GM21723 (cell line): Measurements from ENCODE around the gene DYNC1I1.
A peak's percentile ranks its signal among the peaks of the same experiment; 100 is the strongest.
"Not testable (repeated sequence)": the region's sequence is repeated elsewhere in the genome, so short reads cannot be mapped to it uniquely, and the experiment has no call there.

Experiments
- ATAC-seq: cut with Tn5 transposase; IDR thresholded peaks from one replicate; pipeline ENCODE4 v1.9.1; 2021; ENCODE audit warnings: mild to moderate bottlenecking, moderate library complexity; ENCODE audit not compliant: unreplicated experiment

Gene DYNC1I1

GRCh38 chr7:95906851-95907250 is 134.5 kb downstream of the DYNC1I1 start:
- ATAC-seq: no peak

- no peak for ATAC-seq
Measured at GRCh38 chr7:95907337-95907736, 135.0 kb downstream of the DYNC1I1 start.

GRCh38 chr7:95908499-95908898 is 136.1 kb downstream of the DYNC1I1 start:
- no peak for ATAC-seq

GRCh38 chr7:95910341-95910740 is 138.0 kb downstream of the DYNC1I1 start:
- ATAC-seq: no peak

DNA sequence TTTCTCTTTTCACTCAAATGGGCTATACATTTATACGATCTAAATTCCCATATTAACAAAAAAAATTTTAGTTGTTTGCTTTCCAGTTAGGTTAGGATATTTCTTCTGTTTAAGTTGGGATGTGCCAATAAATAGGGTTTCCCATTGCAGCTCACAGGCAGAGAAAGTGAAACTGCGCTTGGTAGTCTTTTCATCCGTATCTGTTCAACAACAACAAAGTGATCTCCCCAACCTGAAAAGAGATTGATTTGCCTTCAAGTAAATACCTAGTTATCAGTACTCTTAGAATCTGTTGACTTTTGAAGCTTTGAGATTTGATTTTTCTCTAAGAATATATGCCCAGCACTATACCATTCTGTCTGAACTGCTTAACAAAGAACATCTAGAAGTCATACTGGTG is 143.4 kb downstream of the DYNC1I1 start:
- ATAC-seq: no peak

DNA sequence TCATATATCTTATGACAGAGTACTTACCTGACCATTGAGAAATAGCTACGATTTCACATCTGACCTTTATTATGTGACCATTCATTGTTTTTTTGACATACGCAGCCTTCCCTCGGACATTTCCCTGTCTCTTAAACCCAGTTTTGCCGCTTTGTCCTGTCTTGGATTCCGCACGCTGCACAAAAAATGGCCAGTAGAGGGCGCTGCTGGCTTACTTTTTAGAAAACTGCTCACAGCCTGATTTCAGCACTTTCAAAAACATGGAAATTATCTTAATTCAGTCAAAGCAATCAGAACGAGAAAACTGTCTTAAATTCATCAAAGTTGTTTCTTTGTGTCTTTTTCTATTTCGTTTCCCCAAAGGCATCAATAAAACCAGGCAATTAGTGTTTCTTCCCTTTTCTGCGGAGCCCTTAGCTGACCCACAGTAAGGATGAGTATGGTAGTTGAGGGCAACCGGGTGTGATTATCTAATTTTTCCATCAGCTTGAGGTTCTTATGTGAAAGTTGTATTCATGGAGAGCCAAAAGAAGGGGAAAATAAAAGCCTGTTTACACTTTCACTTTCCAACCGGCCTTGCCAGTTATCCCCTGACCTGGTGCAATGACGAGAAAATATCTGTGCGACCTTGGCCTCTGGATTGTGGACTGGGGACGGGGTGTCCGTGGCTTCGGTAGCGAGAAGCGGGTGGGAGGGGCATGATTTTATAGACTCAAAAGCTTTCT is 144.4 kb downstream of the DYNC1I1 start:
- ATAC-seq: peak; percentile 76

DNA sequence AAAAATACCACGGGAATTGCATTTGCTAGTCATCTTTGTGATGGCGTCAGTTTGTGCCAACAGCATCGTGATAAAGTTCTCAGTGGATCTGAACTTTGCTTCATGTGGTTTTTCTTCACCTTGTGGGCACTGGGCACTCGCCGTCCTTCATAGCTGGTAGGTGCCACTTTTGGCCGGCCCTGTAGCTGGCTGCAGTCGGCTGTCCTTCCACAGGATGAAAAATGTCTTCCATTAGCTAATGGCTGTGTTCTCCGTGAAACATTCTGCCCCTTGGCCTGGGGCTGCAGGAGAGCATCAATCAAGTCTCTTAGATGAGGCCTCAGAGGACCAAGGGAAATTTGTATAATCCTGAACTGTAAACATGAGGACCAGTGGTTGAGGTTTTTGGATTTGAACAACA is 145.3 kb downstream of the DYNC1I1 start:
- no peak for ATAC-seq

DNA sequence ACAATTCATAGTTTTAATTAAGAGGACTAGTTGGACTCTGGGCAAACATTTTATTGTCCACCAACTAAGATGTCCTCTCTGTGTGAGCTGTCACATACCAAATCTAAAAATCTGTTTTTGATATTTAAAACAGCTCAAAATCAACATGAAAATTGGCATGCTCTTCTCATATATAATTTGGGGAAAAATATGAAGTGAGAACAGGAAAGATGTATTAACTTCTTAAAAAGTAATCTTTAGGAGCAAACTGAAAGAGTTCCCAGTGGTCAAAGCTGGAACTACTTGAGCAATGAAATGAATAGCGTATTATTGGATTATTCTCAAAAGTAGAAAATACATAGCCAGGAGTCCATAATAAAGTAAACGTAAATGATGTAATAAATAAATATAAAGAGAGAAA is 147.2 kb downstream of the DYNC1I1 start:
- ATAC-seq: no peak

DNA sequence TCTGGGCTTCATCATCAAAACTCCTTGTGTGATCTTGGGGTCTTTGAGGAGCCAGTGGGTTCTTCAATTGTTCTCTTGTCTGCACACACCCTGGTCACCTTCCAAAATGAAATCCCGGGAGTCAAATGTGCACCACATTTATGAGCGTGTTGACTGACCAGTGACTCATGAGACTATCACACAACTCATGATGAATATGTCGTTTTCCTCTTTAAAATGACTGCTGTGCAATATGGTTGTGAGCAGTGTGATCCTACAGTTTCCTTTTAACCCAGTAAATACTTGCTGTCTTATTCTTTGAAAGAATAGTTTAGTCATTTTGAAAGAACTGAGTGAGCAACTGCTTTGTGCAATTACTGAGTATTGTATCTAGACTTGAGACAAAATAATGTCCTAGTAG is 149.2 kb downstream of the DYNC1I1 start:
- no peak for ATAC-seq

- no peak for ATAC-seq
Measured at GRCh38 chr7:95922191-95922590, 149.8 kb downstream of the DYNC1I1 start.

- ATAC-seq: no peak
Measured at GRCh38 chr7:95925236-95925635, 152.9 kb downstream of the DYNC1I1 start.

DNA sequence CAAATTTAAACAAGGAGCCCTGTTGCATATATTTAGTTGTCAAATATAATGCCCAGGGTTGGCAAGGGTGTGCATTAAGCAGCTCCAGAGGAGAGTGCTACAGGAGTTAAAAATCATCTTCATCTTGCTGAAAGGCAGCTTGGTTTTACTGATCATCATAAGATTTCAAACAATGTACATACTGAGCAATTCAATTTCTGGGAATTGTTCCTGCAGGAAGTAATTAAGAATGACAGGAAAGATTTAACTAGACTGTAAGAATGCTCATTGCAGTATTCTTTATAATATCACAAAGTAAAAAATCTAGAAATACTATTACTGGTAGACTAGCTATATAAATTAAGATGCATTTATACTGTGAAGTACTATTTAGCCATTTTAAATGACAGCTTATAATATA is 153.6 kb downstream of the DYNC1I1 start:
- no peak for ATAC-seq

- no peak for ATAC-seq
Measured at GRCh38 chr7:95927756-95928155, 155.4 kb downstream of the DYNC1I1 start.

DNA sequence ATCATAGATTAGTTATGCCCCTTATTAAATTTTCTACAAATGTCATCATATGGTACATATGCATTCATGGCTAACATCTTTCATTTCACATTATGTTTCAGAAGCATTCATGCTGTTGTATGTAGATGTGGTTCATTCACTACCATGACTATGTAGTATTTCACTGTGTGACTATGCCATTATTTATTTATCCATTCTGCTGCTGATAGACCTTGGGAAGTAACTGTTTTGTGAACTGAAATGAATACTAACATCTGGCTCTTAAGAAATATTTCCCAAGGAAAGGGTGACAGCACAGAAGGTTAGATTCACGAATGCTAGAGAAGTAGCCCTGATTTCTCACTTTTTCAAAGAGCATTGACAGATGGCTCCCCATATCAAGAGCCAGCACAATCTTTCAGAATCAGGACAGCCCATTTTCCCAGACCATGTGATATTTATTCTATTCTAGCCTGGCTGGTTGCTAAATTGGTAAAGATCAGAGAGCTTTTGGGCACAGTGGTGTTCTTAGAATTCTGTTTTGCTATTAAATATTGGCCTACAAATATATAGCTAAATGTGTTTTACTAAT is 157.4 kb downstream of the DYNC1I1 start:
- ATAC-seq: no peak

DNA sequence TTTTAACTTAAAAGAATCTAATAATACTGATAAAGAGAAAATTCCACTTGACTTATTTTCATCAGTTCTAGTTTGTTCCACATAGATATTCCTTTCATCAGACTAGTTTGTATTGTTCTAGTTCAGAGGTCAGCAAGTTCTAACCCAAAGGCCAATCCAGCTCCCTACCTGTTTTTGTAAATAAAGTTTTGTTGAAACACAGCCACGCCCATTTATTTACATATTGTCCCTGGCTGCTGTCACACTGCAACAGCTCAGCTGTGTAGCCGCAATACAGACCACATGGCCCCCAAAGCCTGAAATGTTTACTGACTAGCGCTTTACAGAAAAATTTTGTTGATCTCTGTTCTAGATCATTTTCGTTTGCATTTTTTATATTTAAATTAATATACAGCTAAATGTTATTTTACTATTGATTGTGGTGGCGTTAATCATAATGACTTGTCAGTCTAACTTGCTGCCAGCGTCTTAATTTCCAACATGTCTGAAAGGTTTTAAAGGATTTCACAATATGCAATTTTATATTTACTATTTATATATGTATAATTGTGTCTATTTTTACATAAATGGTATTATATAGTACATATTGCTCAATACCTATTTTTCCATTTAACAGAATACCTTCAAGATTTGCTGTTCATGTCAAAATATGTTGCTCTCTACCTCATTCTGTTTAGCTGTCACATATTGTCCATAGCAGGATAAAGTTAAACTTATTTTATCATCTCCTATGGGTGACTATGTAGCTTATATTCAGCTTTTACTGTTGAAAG is 159.3 kb downstream of the DYNC1I1 start:
- ATAC-seq: no peak

GRCh38 chr7:95933618-95934017 is 161.3 kb downstream of the DYNC1I1 start:
- no peak for ATAC-seq

GRCh38 chr7:95944867-95945266 is 172.5 kb downstream of the DYNC1I1 start:
- ATAC-seq: not testable (repeated sequence)

DNA sequence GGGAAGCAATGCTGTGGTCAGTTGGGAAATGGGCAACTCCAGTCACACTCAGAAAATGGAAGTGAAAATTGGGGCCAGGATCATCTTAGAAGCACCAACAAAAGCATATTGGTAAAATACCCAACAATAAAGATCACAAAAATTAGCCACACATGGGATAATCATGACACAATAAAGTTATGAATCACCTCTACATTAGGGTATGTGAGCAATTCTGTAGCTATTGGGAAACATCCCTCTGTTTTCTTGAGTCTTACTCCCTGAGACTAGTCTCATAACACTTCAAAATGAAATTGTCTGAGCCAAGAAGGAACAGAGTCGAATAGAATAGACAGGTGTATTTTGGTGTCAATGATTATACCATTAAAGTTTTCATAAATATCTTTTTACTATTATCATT is 178.3 kb downstream of the DYNC1I1 start:
- ATAC-seq: no peak

DNA sequence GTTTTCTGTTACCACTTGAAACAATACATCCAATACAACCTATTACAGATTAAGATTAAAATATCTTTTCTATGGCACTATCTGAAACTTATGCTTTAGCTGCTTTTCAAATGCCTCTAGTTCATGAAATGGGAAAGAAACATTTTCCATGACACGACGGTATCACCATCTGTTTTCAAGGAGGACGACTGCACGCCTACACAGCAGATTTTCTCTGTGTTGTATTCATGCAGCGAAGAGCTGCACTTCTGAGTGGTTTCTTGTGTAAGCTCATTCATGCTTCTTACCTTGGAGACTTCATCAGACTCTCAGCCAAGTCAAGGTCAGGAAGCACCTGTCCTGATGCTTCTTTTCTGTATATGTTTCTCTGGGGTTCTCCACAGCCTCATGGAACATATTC is 179.2 kb downstream of the DYNC1I1 start:
- no peak for ATAC-seq

- ATAC-seq: no peak
Measured at GRCh38 chr7:95951997-95952795, 179.8 kb downstream of the DYNC1I1 start.

DNA sequence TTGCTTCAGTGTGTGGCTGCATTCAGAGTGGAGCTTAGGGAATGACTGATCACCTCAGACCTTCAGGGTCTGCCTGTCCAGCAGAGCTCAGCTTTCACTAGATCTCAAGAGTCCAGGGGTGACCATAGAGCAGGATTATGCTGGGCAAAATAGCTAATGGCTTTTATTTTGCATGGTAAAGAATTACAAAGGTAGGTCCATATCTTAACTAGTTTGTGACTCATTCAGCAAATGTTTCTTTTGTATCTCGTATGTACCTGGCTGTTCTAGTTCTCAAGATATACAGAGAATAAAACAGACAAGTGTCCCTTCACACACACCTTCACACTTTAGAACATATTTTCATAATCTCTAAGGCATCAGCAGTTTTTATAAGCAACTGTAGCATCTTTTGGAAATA is 180.5 kb downstream of the DYNC1I1 start:
- no peak for ATAC-seq
